A673 (cell line): ENCODE results near the gene SSBP3.

Experiments
- CTCF ChIP-seq: fragments of 300-800, 200-600 bp; sonication (generic); conservative IDR thresholded peaks from 2 replicates; pipeline ENCODE4 v1.5.1; 2017; ENCODE audit warnings: low read depth, mild to moderate bottlenecking, antibody characterized with exemption, low read length, moderate library complexity, mixed read lengths
- EZH2 ChIP-seq: fragments of 200-600 bp; sonication (generic); IDR thresholded peaks from 2 replicates; pipeline ENCODE4 v1.6.1; 2017; ENCODE audit warnings: borderline replicate concordance, low read depth, mild to moderate bottlenecking, mixed read lengths, antibody characterized with exemption, low read length; ENCODE audit not compliant: poor library complexity, severe bottlenecking

- no peak for TF ChIP-seq EZH2
- TF ChIP-seq CTCF = no peak
Observed at GRCh38 chr1:54374766-54375165, 31.4 kb downstream of the SSBP3 start.
